GM23248 (cell line): ENCODE measurements around the gene ANO1. TPM values are rescaled to one million over a fixed set of nuclear protein-coding genes. Genes with fewer than 3 reads are reported as not detected.
"Not testable (repeated sequence)": the region's sequence is repeated elsewhere in the genome, so short reads cannot be mapped to it uniquely, and the experiment has no call there.

Experiments
- DNase-seq: peaks from one replicate; pipeline ENCODE4 v3.0.0-alpha.2; 2015
- H2AFZ ChIP-seq: fragments of 200-600 bp; sonication (generic); 2 replicates; pipeline ENCODE4 v1.6.1; 2016; ENCODE audit warnings: antibody characterized with exemption
- H3F3A ChIP-seq: fragments of 200-600 bp; sonication (generic); 2 replicates; pipeline ENCODE4 v1.6.1; 2016; ENCODE audit warnings: mild to moderate bottlenecking, antibody characterized with exemption, mixed run types; ENCODE audit not compliant: insufficient read depth
- H3K27ac ChIP-seq: fragments of 200-600 bp; sonication (generic); 2 replicates; pipeline ENCODE4 v1.5.1; 2016; ENCODE audit warnings: mild to moderate bottlenecking
- H3K27me3 ChIP-seq: fragments of 200-600 bp; sonication (generic); replicated peaks from 2 replicates; pipeline ENCODE4 v1.6.1; 2016; ENCODE audit warnings: mild to moderate bottlenecking; ENCODE audit not compliant: insufficient read depth
- H3K36me3 ChIP-seq: fragments of 200-600 bp; sonication (generic); 2 replicates; pipeline ENCODE4 v1.6.1; 2016; ENCODE audit warnings: low read depth, mild to moderate bottlenecking
- H3K4me1 ChIP-seq: fragments of 200-600 bp; sonication (generic); 2 replicates; pipeline ENCODE4 v1.6.1; 2016; ENCODE audit warnings: mild to moderate bottlenecking; ENCODE audit not compliant: insufficient read depth
- H3K4me2 ChIP-seq: fragments of 200-600 bp; sonication (generic); one replicate; pipeline ENCODE4 v1.6.1; 2016; ENCODE audit warnings: mild to moderate bottlenecking; ENCODE audit not compliant: unreplicated experiment
- H3K4me3 ChIP-seq: fragments of 200-600 bp; sonication (generic); 2 replicates; pipeline ENCODE4 v1.5.1; 2016; ENCODE audit warnings: mild to moderate bottlenecking
- H3K79me2 ChIP-seq: fragments of 200-600 bp; sonication (generic); 2 replicates; pipeline ENCODE4 v1.6.1; 2016; ENCODE audit warnings: mild to moderate bottlenecking; ENCODE audit not compliant: insufficient read depth
- H3K9ac ChIP-seq: fragments of 200-600 bp; sonication (generic); 2 replicates; pipeline ENCODE4 v1.6.1; 2016; ENCODE audit warnings: mild to moderate bottlenecking
- H3K9me2 ChIP-seq: fragments of 200-600 bp; sonication (generic); 2 replicates; pipeline ENCODE4 v1.6.1; 2016; ENCODE audit warnings: mixed run types, mild to moderate bottlenecking, moderate library complexity; ENCODE audit not compliant: insufficient read depth
- H3K9me3 ChIP-seq: fragments of 200-600 bp; sonication (generic); one replicate; pipeline ENCODE4 v1.6.1; 2017; ENCODE audit warnings: low read depth
- H4K20me1 ChIP-seq: fragments of 200-600 bp; sonication (generic); 2 replicates; pipeline ENCODE4 v1.6.0; 2016; ENCODE audit not compliant: insufficient read depth
- EZH2 ChIP-seq: fragments of 200-600 bp; sonication (generic); IDR thresholded peaks from 2 replicates; pipeline ENCODE4 v1.6.1; 2018; ENCODE audit warnings: antibody characterized with exemption, mild to moderate bottlenecking; ENCODE audit not compliant: insufficient read depth, poor library complexity, severe bottlenecking
- EZH2phosphoT487 ChIP-seq: fragments of 200-600 bp; sonication (generic); IDR thresholded peaks from 2 replicates; pipeline ENCODE4 v1.6.1; 2018; ENCODE audit warnings: antibody characterized with exemption, moderate library complexity, mild to moderate bottlenecking, low read depth; ENCODE audit not compliant: insufficient read depth
- WGBS, 2 experiments: methylation state at CpG; one replicate each; pipeline ENCODE4 v1.1.6; 2015 to 2017; ENCODE audit warnings: low lambda C conversion rate in 2 of 2, low coverage in 1 of 2; ENCODE audit errors: missing lambda C conversion rate in 2 of 2; 5-methylcytosine and 5-hydroxymethylcytosine counted together
- in situ Hi-C: fragments of 300-500 bp; cut with MboI; formaldehyde crosslinking; loops from 2 replicates; pipeline ENCODE4 v1.15.0; 2020
- polyA plus RNA-seq: library from polyadenylated mRNA; unstranded; fragments of >200 nt; fragmentation: Nextera tagmentation; extraction: Ambion mirVana; gene quantifications from 2 replicates; pipeline ENCODE4 v1.2.1, GENCODE V29; 2016
- total RNA-seq: library from RNA; depleted of rRNA; stranded (reverse); fragments of >200 nt; shearing (Covaris generic); gene quantifications from 2 replicates; pipeline ENCODE4 v1.2.3, GENCODE V29; 2014

The ANO1 gene
- total and polyA plus RNA-seq, 2 experiments from 2014 or later: 0.97 TPM; not detected in 1

- Histone ChIP-seq H3K9ac (no peak overlapping the region), H3K27ac (no peak overlapping the region), H3K4me2 (no peak overlapping the region), H3K27me3 (no peaks in the 10 kb centered on the region), H3F3A (peaks cover 12% of the 10 kb centered on the region), H3K4me3 (no peak overlapping the region), H3K79me2 (peaks cover 14% of the 10 kb centered on the region), H3K4me1 (peaks cover 15% of the 10 kb centered on the region; the same call in 1 of the 2 replicates), H4K20me1 (no peaks in the 10 kb centered on the region), H3K9me3 (no peaks in the 10 kb centered on the region), H2AFZ (no peak overlapping the region), H3K9me2 (no peaks in the 10 kb centered on the region), H3K36me3 (no peaks in the 10 kb centered on the region)
- DNase-seq: peak; percentile 26
- WGBS, 2 experiments: 57% methylated on average over 10 of the region's 10 CpGs
- in situ Hi-C loops: no loop called here
- TF ChIP-seq EZH2: no peak
- TF ChIP-seq EZH2phosphoT487: no peak
Observed at GRCh38 chr11:70200212-70200844, 122.2 kb downstream of the ANO1 start.

GRCh38 chr11:70201047-70201446, 122.9 kb downstream of the ANO1 start:
- H3K4me2 ChIP-seq, H4K20me1 ChIP-seq, H3K36me3 ChIP-seq, H3K4me3 ChIP-seq, in situ Hi-C loops, DNase-seq, H3K9me3 ChIP-seq, H2AFZ ChIP-seq, H3K9me2 ChIP-seq, H3K27me3 ChIP-seq, H3K9ac ChIP-seq, H3K27ac ChIP-seq: not testable (repeated sequence)
- Histone ChIP-seq H3F3A (peaks cover 12% of the 10 kb centered on the region), H3K4me1 (peaks cover 17% of the 10 kb centered on the region; the same call in 1 of the 2 replicates), H3K79me2 (peaks cover 21% of the 10 kb centered on the region)
- WGBS, 2 experiments: 88 to 96% methylated on average over 3 of the region's 3 CpGs

GRCh38 chr11:70201882-70202861, 124.1 kb downstream of the ANO1 start:
- no peaks in the 10 kb centered on the region for H3K9me2 ChIP-seq
- DNase-seq: peak; percentile 53
- H3K4me3 ChIP-seq: peak overlapping the region; percentile 87
- peak overlapping the region; percentile 98 for H2AFZ ChIP-seq
- H3K4me2 ChIP-seq: peak overlapping the region; percentile 90
- H3K9me3 ChIP-seq: no peaks in the 10 kb centered on the region
- peaks cover 14% of the 10 kb centered on the region for H3F3A ChIP-seq
- H4K20me1 ChIP-seq: no peaks in the 10 kb centered on the region
- peak overlapping the region; percentile 95 for H3K9ac ChIP-seq
- H3K79me2 ChIP-seq: peaks cover 32% of the 10 kb centered on the region
- peaks cover 17% of the 10 kb centered on the region; the same call in 1 of the 2 replicates for H3K4me1 ChIP-seq
- no peaks in the 10 kb centered on the region for H3K27me3 ChIP-seq
- no peak overlapping the region for H3K27ac ChIP-seq
- in situ Hi-C loops: no loop called here
- no peak for TF ChIP-seq EZH2
- TF ChIP-seq EZH2phosphoT487: no peak
- H3K36me3 ChIP-seq: peaks cover 1% of the 10 kb centered on the region; the same call in 1 of the 2 replicates
- 68 to 69% methylated on average over 18 to 29 of the region's 29 CpGs for WGBS, 2 experiments

GRCh38 chr11:70202920-70203750, 125.0 kb downstream of the ANO1 start, which contains the start of gene FADD:
TSS of gene FADD (plus strand) at chr11:70203296. CDS start at chr11:70203460, 164 bp downstream.
- TF ChIP-seq EZH2: no peak
- TF ChIP-seq EZH2phosphoT487: no peak
- Histone ChIP-seq H3K9me3 (no peaks in the 10 kb centered on the region), H2AFZ (peak within 1 kb of the TSS; percentile 98), H3K9ac (peak within 1 kb of the TSS; percentile 95), H3K4me3 (peak within 1 kb of the TSS; percentile 87), H3K36me3 (peaks cover 7% of the 10 kb centered on the region; the same call in 1 of the 2 replicates), H3K79me2 (peaks cover 41% of the 10 kb centered on the region), H3F3A (peaks cover 17% of the 10 kb centered on the region), H4K20me1 (no peaks in the 10 kb centered on the region), H3K27ac (peak within 1 kb of the TSS; percentile 94), H3K27me3 (no peaks in the 10 kb centered on the region), H3K4me2 (peak within 1 kb of the TSS; percentile 90), H3K4me1 (peaks cover 17% of the 10 kb centered on the region; the same call in 1 of the 2 replicates), H3K9me2 (no peaks in the 10 kb centered on the region)
- in situ Hi-C loops: no loop called here
- DNase-seq: peak; percentile 99
- WGBS, 2 experiments: 1% methylated on average over 59 to 80 of the region's 91 CpGs
